Measurements from ENCODE around the gene FST. TPM values are rescaled to one million over a fixed set of nuclear protein-coding genes. Genes with fewer than 3 reads are reported as not detected.

Gene FST
- total and polyA plus RNA-seq, 2 of the 13 experiments (the other 11 are each of a cell fraction or from before 2014, with no cell fraction given): 38.6 to 136 TPM

DNA sequence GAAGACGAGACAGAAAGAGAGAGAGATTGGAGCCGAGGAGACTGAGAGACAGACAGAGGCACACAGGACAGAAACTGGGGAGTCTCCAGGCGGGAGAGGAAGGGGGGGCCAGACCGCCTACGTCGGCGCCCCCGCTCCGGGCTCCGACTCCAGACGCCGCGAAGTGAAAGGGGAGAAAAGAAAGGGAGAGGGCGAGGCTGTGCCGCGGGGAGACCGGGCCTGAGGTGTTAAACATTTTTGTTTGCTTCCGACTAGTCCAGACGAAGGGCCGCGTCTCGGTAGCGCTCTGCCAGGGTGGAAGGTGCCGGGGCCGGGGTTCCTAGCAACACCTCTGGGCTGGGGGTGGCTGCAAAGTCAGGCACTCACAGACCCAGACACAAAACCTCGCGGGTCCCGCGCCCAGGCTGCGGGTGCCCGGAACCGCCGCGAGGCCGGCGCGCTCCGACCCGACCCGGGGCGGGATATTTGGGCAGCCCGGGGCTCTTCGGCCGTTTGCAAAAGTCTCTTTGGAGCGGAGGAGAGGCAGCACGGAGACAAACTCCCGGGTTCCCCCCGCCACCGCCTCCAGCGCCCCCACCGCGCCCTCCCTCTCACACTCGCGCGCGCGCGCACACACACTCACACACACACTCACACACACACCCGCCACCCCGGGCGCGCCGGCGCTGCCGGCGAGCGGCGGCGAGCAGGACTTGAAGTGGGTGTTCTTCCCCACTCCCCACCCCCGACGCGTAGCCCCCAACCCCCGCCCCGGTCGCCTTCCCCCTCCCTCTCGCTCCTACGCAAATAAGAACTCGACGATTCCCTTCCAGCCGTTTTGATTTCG is 626 bp upstream of the FST start (continued):
- TF ChIP-seq, protein P1, sequence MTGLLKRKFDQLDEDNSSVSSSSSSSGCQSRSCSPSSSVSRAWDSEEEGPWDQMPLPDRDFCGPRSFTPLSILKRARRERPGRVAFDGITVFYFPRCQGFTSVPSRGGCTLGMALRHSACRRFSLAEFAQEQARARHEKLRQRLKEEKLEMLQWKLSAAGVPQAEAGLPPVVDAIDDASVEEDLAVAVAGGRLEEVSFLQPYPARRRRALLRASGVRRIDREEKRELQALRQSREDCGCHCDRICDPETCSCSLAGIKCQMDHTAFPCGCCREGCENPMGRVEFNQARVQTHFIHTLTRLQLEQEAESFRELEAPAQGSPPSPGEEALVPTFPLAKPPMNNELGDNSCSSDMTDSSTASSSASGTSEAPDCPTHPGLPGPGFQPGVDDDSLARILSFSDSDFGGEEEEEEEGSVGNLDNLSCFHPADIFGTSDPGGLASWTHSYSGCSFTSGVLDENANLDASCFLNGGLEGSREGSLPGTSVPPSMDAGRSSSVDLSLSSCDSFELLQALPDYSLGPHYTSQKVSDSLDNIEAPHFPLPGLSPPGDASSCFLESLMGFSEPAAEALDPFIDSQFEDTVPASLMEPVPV (CRISPR knock-in tag; IDR thresholded peaks at IDR 0.05): no peak
- TF ChIP-seq JDP2 (CRISPR knock-in tag; IDR thresholded peaks at IDR 0.05; ENCODE audit: borderline replicate concordance): no peak
- TF ChIP-seq CREM (IDR thresholded peaks at IDR 0.05): peak; percentile 32; the same call in 1 of the 2 replicates
- no peak for TF ChIP-seq CREM (CRISPR knock-in tag; IDR thresholded peaks at IDR 0.05)
- 0 out of 2 replicates have a peak, but pooled peaks have one; percentile 53 for TF ChIP-seq CBFB (CRISPR knock-in tag; IDR thresholded peaks at IDR 0.05)
- TF ChIP-seq, protein P2, sequence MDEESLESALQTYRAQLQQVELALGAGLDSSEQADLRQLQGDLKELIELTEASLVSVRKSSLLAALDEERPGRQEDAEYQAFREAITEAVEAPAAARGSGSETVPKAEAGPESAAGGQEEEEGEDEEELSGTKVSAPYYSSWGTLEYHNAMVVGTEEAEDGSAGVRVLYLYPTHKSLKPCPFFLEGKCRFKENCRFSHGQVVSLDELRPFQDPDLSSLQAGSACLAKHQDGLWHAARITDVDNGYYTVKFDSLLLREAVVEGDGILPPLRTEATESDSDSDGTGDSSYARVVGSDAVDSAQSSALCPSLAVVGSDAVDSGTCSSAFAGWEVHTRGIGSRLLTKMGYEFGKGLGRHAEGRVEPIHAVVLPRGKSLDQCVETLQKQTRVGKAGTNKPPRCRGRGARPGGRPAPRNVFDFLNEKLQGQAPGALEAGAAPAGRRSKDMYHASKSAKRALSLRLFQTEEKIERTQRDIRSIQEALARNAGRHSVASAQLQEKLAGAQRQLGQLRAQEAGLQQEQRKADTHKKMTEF (CRISPR knock-in tag; IDR thresholded peaks at IDR 0.05): peak; percentile 52
- TF ChIP-seq, protein P3, sequence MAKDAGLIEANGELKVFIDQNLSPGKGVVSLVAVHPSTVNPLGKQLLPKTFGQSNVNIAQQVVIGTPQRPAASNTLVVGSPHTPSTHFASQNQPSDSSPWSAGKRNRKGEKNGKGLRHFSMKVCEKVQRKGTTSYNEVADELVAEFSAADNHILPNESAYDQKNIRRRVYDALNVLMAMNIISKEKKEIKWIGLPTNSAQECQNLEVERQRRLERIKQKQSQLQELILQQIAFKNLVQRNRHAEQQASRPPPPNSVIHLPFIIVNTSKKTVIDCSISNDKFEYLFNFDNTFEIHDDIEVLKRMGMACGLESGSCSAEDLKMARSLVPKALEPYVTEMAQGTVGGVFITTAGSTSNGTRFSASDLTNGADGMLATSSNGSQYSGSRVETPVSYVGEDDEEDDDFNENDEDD (CRISPR knock-in tag; IDR thresholded peaks at IDR 0.05; ENCODE audit: borderline replicate concordance): no peak
- no peak for TF ChIP-seq ZNF607 (CRISPR knock-in tag; IDR thresholded peaks at IDR 0.05; ENCODE audit: borderline replicate concordance)
- TF ChIP-seq ZNF563 (CRISPR knock-in tag; IDR thresholded peaks at IDR 0.05): 0 out of 2 replicates have a peak, but pooled peaks have one; percentile 25
- TF ChIP-seq GABPB1 (CRISPR knock-in tag; IDR thresholded peaks at IDR 0.05): peak; percentile 53; the same call in 1 of the 2 replicates
- no peak for TF ChIP-seq ZNF747 (CRISPR knock-in tag; IDR thresholded peaks at IDR 0.05; ENCODE audit: borderline replicate concordance)
- TF ChIP-seq NR2F6 (IDR thresholded peaks at IDR 0.05): no peak
- no peak for TF ChIP-seq NR2F6 (CRISPR knock-in tag; IDR thresholded peaks at IDR 0.05)
- TF ChIP-seq ZNF441 (CRISPR knock-in tag; IDR thresholded peaks at IDR 0.05; ENCODE audit: borderline replicate concordance): peak; percentile 17; the same call in 1 of the 2 replicates
- TF ChIP-seq PHF8 (CRISPR knock-in tag; IDR thresholded peaks at IDR 0.05): peak; percentile 53; the same call in 1 of the 2 replicates
- TF ChIP-seq, protein P4, sequence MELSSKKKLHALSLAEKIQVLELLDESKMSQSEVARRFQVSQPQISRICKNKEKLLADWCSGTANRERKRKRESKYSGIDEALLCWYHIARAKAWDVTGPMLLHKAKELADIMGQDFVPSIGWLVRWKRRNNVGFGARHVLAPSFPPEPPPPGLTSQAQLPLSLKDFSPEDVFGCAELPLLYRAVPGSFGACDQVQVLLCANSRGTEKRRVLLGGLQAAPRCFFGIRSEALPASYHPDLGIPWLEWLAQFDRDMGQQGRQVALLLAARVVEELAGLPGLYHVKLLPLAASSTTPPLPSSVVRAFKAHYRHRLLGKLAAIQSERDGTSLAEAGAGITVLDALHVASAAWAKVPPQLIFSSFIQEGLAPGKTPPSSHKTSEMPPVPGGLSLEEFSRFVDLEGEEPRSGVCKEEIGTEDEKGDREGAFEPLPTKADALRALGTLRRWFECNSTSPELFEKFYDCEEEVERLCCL (CRISPR knock-in tag; IDR thresholded peaks at IDR 0.05; ENCODE audit: borderline replicate concordance): no peak
- TF ChIP-seq, protein P5, sequence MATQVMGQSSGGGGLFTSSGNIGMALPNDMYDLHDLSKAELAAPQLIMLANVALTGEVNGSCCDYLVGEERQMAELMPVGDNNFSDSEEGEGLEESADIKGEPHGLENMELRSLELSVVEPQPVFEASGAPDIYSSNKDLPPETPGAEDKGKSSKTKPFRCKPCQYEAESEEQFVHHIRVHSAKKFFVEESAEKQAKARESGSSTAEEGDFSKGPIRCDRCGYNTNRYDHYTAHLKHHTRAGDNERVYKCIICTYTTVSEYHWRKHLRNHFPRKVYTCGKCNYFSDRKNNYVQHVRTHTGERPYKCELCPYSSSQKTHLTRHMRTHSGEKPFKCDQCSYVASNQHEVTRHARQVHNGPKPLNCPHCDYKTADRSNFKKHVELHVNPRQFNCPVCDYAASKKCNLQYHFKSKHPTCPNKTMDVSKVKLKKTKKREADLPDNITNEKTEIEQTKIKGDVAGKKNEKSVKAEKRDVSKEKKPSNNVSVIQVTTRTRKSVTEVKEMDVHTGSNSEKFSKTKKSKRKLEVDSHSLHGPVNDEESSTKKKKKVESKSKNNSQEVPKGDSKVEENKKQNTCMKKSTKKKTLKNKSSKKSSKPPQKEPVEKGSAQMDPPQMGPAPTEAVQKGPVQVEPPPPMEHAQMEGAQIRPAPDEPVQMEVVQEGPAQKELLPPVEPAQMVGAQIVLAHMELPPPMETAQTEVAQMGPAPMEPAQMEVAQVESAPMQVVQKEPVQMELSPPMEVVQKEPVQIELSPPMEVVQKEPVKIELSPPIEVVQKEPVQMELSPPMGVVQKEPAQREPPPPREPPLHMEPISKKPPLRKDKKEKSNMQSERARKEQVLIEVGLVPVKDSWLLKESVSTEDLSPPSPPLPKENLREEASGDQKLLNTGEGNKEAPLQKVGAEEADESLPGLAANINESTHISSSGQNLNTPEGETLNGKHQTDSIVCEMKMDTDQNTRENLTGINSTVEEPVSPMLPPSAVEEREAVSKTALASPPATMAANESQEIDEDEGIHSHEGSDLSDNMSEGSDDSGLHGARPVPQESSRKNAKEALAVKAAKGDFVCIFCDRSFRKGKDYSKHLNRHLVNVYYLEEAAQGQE (IDR thresholded peaks at IDR 0.05; ENCODE audit: borderline replicate concordance in 1 of 2, low read depth in 1 of 2, low read length in 2 of 2): 0 out of 4 replicates have a peak, but pooled peaks of 1 of the 2 experiments have one; percentile 47
- 0 out of 2 replicates have a peak, but pooled peaks have one; percentile 34 for TF ChIP-seq RAD21 (CRISPR knock-in tag; IDR thresholded peaks at IDR 0.05)
- TF ChIP-seq ZFP36L1 (CRISPR knock-in tag; IDR thresholded peaks at IDR 0.05): no peak
- TF ChIP-seq DR1 (CRISPR knock-in tag; IDR thresholded peaks at IDR 0.05): no peak

All from HepG2 (cell line).